ENCODE measurements around the gene KIF16B.

- TF ChIP-seq, protein P1, sequence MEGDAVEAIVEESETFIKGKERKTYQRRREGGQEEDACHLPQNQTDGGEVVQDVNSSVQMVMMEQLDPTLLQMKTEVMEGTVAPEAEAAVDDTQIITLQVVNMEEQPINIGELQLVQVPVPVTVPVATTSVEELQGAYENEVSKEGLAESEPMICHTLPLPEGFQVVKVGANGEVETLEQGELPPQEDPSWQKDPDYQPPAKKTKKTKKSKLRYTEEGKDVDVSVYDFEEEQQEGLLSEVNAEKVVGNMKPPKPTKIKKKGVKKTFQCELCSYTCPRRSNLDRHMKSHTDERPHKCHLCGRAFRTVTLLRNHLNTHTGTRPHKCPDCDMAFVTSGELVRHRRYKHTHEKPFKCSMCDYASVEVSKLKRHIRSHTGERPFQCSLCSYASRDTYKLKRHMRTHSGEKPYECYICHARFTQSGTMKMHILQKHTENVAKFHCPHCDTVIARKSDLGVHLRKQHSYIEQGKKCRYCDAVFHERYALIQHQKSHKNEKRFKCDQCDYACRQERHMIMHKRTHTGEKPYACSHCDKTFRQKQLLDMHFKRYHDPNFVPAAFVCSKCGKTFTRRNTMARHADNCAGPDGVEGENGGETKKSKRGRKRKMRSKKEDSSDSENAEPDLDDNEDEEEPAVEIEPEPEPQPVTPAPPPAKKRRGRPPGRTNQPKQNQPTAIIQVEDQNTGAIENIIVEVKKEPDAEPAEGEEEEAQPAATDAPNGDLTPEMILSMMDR (IDR thresholded peaks at IDR 0.05; ENCODE audit: low read depth, low read length), result no peak
- TF ChIP-seq EZH2phosphoT487 (IDR thresholded peaks at IDR 0.05; ENCODE audit: low read depth), result no peak
Measured at GRCh38 chr20:16462711-16463110, 110.5 kb downstream of the KIF16B start.
